GM12878 (cell line): ENCODE data around the gene NRXN3. TPM values are rescaled to one million over a fixed set of nuclear protein-coding genes. Genes with fewer than 3 reads are reported as not detected.

Experiments used
- ATAC-seq: fragments of 200-7000 bp; cut with Tn5 transposase; 3 replicates; pipeline ENCODE4 v1.9.1; 2020; ENCODE audit warnings: mild to moderate bottlenecking, moderate library complexity
- BruUV-seq: library from RNA; stranded (reverse); fragments of 400-500 nt; replicated peaks from 2 replicates; lab custom pipeline; 2021; lab: Mats Ljungman, UMichigan
- CTCF ChIA-PET: fragments of 300-600 bp; sonication (Branson Sonifier 250); formaldehyde crosslinking; extraction: SDS; loops from one replicate; lab custom pipeline; 2021; ENCODE audit warnings: inconsistent platforms; lab: Yijun Ruan, JAX
- POLR2A ChIA-PET: fragments of 350-600 bp; formaldehyde crosslinking; extraction: SDS; loops from one replicate; lab custom pipeline; 2021; ENCODE audit warnings: inconsistent platforms; lab: Charles Lee
- RAD21 ChIA-PET: fragments of 300-600 bp; sonication (Branson Sonifier 250); formaldehyde crosslinking; loops from one replicate; lab custom pipeline; 2023; ENCODE audit warnings: antibody characterized with exemption; ENCODE audit not compliant: unreplicated experiment; lab: Charles Lee
- SMC1A ChIA-PET: fragments of 300-600 bp; sonication (Branson Sonifier 250); formaldehyde crosslinking; loops from one replicate; lab custom pipeline; 2023; ENCODE audit not compliant: unreplicated experiment, uncharacterized antibody; lab: Charles Lee
- DNase-seq: peaks from one replicate; pipeline ENCODE4 v3.0.0-alpha.2; 2011; ENCODE audit warnings: low read depth, low spot score
- FAIRE-seq: peaks from 3 replicates; lab custom pipeline; 2011; peaks lifted over from hg19 to GRCh38; lab: Jason Lieb, UNC
- H2AFZ ChIP-seq: 2 replicates; pipeline ENCODE4 v1.6.0; 2011; ENCODE audit warnings: low read depth, low read length, control low read depth; ENCODE audit not compliant: control insufficient read depth
- H3K27ac ChIP-seq: 2 replicates; pipeline ENCODE4 v1.5.1; 2011; ENCODE audit warnings: control low read depth; ENCODE audit not compliant: control insufficient read depth, insufficient read depth
- H3K27me3 ChIP-seq, 2 experiments: replicated peaks in 1 of 2; 2 replicates each; pipeline versions ENCODE4 v1.6.0 to v1.6.1; 2011; ENCODE audit warnings: low read length in 1 of 2; ENCODE audit not compliant: control insufficient read depth in 2 of 2, insufficient read depth in 2 of 2
- H3K36me3 ChIP-seq, 2 experiments: 2 replicates each; pipeline ENCODE4 v1.5.1; 2011; ENCODE audit warnings: low read length in 1 of 2; ENCODE audit not compliant: control insufficient read depth in 2 of 2, insufficient read depth in 2 of 2
- H3K4me1 ChIP-seq: 2 replicates; pipeline ENCODE4 v1.6.1; 2011; ENCODE audit warnings: mild to moderate bottlenecking, low read length, moderate library complexity, mixed read lengths; ENCODE audit not compliant: control insufficient read depth, insufficient read depth
- H3K4me2 ChIP-seq: 2 replicates; pipeline ENCODE4 v1.6.0; 2011; ENCODE audit warnings: control low read depth; ENCODE audit not compliant: control insufficient read depth, insufficient read depth
- H3K4me3 ChIP-seq: fragments of 200-600 bp; sonication (generic); 2 replicates; pipeline ENCODE4 v1.5.1; 2016
- H3K79me2 ChIP-seq: 2 replicates; pipeline ENCODE4 v1.6.0; 2011; ENCODE audit warnings: low read length; ENCODE audit not compliant: control insufficient read depth, insufficient read depth
- H3K9ac ChIP-seq: 2 replicates; pipeline ENCODE4 v1.8.0; 2011; ENCODE audit warnings: low read length, control low read depth, mixed read lengths; ENCODE audit not compliant: control insufficient read depth, insufficient read depth
- H3K9me3 ChIP-seq: replicated peaks from 3 replicates; pipeline ENCODE4 v1.5.1; 2011; ENCODE audit warnings: mild to moderate bottlenecking, low read length; ENCODE audit not compliant: control insufficient read depth, insufficient read depth
- H4K20me1 ChIP-seq: 2 replicates; pipeline ENCODE4 v1.6.0; 2011; ENCODE audit not compliant: control insufficient read depth, insufficient read depth
- BCL11A ChIP-seq: IDR thresholded peaks from 2 replicates; pipeline ENCODE4 v1.6.1; 2011; ENCODE audit warnings: low read depth, low read length
- CEBPB ChIP-seq, 2 experiments: fragments of 150-350 bp in 1 of 2; IDR thresholded peaks; 2 replicates each; pipeline ENCODE4 v1.6.1; 2012 to 2014; ENCODE audit warnings: low read depth in 2 of 2, low read length in 2 of 2, borderline replicate concordance in 1 of 2, inconsistent platforms in 1 of 2
- HCFC1 ChIP-seq: fragments of 150-350 bp; IDR thresholded peaks from 2 replicates; pipeline ENCODE4 v1.6.1; 2014; ENCODE audit warnings: low read length
- JUND ChIP-seq: IDR thresholded peaks from 2 replicates; pipeline ENCODE4 v1.6.1; 2012; ENCODE audit warnings: low read depth, mild to moderate bottlenecking, low read length, improper control_type of control experiment, moderate library complexity
- KAT2A ChIP-seq: conservative IDR thresholded peaks from 2 replicates; pipeline ENCODE4 v1.6.1; 2011; ENCODE audit warnings: low read depth, low read length; ENCODE audit not compliant: control insufficient read depth
- NFYA ChIP-seq: IDR thresholded peaks from 2 replicates; pipeline ENCODE4 v1.6.1; 2011; ENCODE audit warnings: low read depth, mild to moderate bottlenecking, low read length, improper control_type of control experiment, borderline replicate concordance
- SREBF2 ChIP-seq: IDR thresholded peaks from 2 replicates; pipeline ENCODE4 v1.6.1; 2012; ENCODE audit warnings: mild to moderate bottlenecking, low read length
- SUPT20H ChIP-seq: IDR thresholded peaks from 2 replicates; pipeline ENCODE4 v1.6.1; 2011; ENCODE audit warnings: low read depth, mild to moderate bottlenecking, low read length, moderate library complexity, borderline replicate concordance; ENCODE audit not compliant: control insufficient read depth
- TBL1XR1 ChIP-seq: IDR thresholded peaks from 2 replicates; pipeline ENCODE4 v1.6.1; 2012; ENCODE audit warnings: low read depth, low read length, improper control_type of control experiment
- YY1 ChIP-seq: IDR thresholded peaks from 2 replicates; pipeline ENCODE4 v1.6.1; 2011; ENCODE audit warnings: low read depth, mild to moderate bottlenecking, low read length
- WGBS: methylation state at CpG from one replicate; pipeline ENCODE4 v1.1.6; 2016; ENCODE audit warnings: low lambda C conversion rate; ENCODE audit not compliant: insufficient replicate concordance, insufficient coverage; ENCODE audit errors: missing lambda C conversion rate; 5-methylcytosine and 5-hydroxymethylcytosine counted together
- in situ Hi-C: fragments of 300-500 bp; cut with MboI; formaldehyde crosslinking; loops from 9 replicates; pipeline ENCODE4 v1.14.3; 2018; ENCODE audit warnings: mixed read lengths
- intact Hi-C: fragments of 100-400 bp; cut with micrococcal nuclease; formaldehyde crosslinking; loops from one replicate; pipeline ENCODE4 v1.14.2; 2022; ENCODE audit not compliant: unreplicated experiment
- polyA plus RNA-seq, 11 experiments: library from polyadenylated mRNA; depleted of rRNA in 4 of 11; unstranded in 6 of 11; stranded (reverse) in 5 of 11; fragments of >200 nt; fragmentation: Nextera tagmentation in 4 of 11; fragmentation: Illumina TruSeq in 1 of 11; extraction: Ambion mirVana in 4 of 11; extraction: Trizol in 1 of 11; gene quantifications; 1 replicate in 1 of 11; 2 replicates in 10 of 11; pipeline versions ENCODE4 v1.2.1 to v1.2.3, GENCODE V29; 2011 to 2016; ENCODE audit warnings: inconsistent platforms in 2 of 11, missing spikeins in 2 of 11, low read depth in 1 of 11
- total RNA-seq, 4 experiments: library from RNA; depleted of rRNA in 3 of 4; stranded (reverse); fragments of >200 nt in 3 of 4; fragmentation: Illumina TruSeq in 1 of 4; extraction: Trizol in 1 of 4; gene quantifications; 2 replicates each; pipeline versions ENCODE4 v1.2.1 to v1.2.3, GENCODE V29; 2013 to 2021

NRXN3 gene
- total and polyA plus RNA-seq, 10 of the 15 experiments (the other 5 are each of a cell fraction or from before 2014, with no cell fraction given): 0.52 to 3.3 (median 1.4) TPM

- Histone ChIP-seq H3K9ac (no peak overlapping the region), H3K27ac (no peak overlapping the region), H4K20me1 (no peaks in the 10 kb centered on the region), H3K4me2 (no peak overlapping the region), H3K4me3 (no peak overlapping the region), H3K4me1 (no peaks in the 10 kb centered on the region), H2AFZ (no peak overlapping the region), H3K36me3 (no peaks in the 10 kb centered on the region), H3K27me3 (no peaks in the 10 kb centered on the region), H3K79me2 (no peaks in the 10 kb centered on the region), H3K9me3 (no peaks in the 10 kb centered on the region)
- CTCF ChIA-PET: no interaction called here
- POLR2A ChIA-PET: no interaction called here
- in situ Hi-C loops: no loop called here
- no peak for TF ChIP-seq SUPT20H
- no peak for TF ChIP-seq SREBF2
- TF ChIP-seq BCL11A: no peak
- no peak for TF ChIP-seq TBL1XR1
- TF ChIP-seq KAT2A: no peak
- no peak for TF ChIP-seq HCFC1
- no peak for TF ChIP-seq JUND
- TF ChIP-seq NFYA: no peak
- TF ChIP-seq YY1: no peak
- no peak for TF ChIP-seq CEBPB (IDR thresholded peaks at IDR 0.05; ENCODE audit: borderline replicate concordance in 1 of 2, low read depth in 2 of 2, low read length in 2 of 2)
- intact Hi-C loops: no loop called here
- 27% methylated on average over 2 of the region's 2 CpGs for WGBS
- RAD21 ChIA-PET: no interaction called here
- ATAC-seq (no peak), DNase-seq (no peak), FAIRE-seq (no peak)
- BruUV-seq: no TSS peak
- SMC1A ChIA-PET: no interaction called here
These were observed 1536.2 kb downstream of the NRXN3 start for GRCh38 chr14:79706382-79706781.
